ENCODE results near the gene TP53I3.

The TP53I3 gene

DNA sequence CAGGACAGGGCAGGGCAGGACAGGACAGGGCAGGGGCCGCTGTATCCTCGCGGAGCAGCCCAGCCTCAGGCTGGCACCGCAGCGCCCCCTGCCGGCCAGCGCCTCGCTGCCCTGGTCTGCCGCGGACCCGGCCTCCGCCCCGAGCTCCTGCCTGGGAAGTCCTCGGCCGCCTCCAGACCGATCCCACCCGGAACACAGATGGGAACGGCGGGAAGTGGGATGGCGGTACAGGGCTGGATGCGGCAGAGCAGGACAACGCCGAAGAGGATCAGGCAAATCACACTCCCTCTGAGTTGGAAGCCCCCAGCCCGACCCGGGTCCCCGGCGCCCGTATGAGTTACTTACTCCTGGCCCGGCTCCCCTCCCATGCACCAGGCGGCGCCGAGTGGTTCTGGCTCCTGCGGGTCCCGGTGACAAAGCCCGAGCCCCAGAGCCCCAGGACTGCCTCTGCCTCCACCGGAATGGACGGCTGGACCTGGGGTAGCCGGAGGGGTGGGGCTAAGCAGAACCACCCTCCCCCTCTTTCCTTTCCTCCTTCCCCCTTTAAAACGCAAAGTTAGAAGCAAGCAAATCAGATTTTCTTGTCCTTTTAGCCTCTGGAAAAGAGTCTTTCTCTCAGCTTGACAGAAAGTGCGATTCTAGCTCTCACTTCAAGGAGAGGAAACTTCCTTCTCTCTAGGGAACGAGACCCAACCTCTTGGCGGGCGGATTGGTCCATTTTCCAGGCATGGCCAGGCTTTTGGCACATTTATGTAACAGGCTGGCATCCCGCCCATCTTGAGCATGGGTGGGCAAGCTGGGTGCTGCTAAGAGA, at the start of gene TP53I3:
TSS of gene TP53I3 (minus strand) at position 449 of the 814 bp plus-strand sequence. CDS start 508 bp downstream, outside the sequence.
- TF ChIP-seq ZC3H10 (CRISPR knock-in tag; IDR thresholded peaks at IDR 0.05) (no peak), TCF4 (CRISPR knock-in tag; IDR thresholded peaks at IDR 0.05; ENCODE audit: borderline replicate concordance) (no peak), CSDC2 (CRISPR knock-in tag; IDR thresholded peaks at IDR 0.05) (no peak), OSR1 (CRISPR knock-in tag; IDR thresholded peaks at IDR 0.05) (no peak), ISL1 (CRISPR knock-in tag; IDR thresholded peaks at IDR 0.05) (peak; percentile 3; the same call in 1 of the 2 replicates), BACH2 (CRISPR knock-in tag; IDR thresholded peaks at IDR 0.05; ENCODE audit: borderline replicate concordance) (no peak), ZFP30 (CRISPR knock-in tag; IDR thresholded peaks at IDR 0.05) (no peak), CSRNP3 (CRISPR knock-in tag; IDR thresholded peaks at IDR 0.05) (no peak), ZNF8 (CRISPR knock-in tag; IDR thresholded peaks at IDR 0.05) (peak; percentile 29; the same call in 1 of the 2 replicates), ARNTL (CRISPR knock-in tag; IDR thresholded peaks at IDR 0.05; ENCODE audit: borderline replicate concordance, low read depth) (no peak), PPARA (CRISPR knock-in tag; IDR thresholded peaks at IDR 0.05; ENCODE audit: borderline replicate concordance) (no peak), TSHZ2 (CRISPR knock-in tag; IDR thresholded peaks at IDR 0.05) (peak; percentile 81), PATZ1 (CRISPR knock-in tag; IDR thresholded peaks at IDR 0.05; ENCODE audit: borderline replicate concordance) (no peak; the same call in 1 of the 2 replicates), RARB (CRISPR knock-in tag; IDR thresholded peaks at IDR 0.05) (no peak), ZFP3 (CRISPR knock-in tag; IDR thresholded peaks at IDR 0.05) (peak; percentile 69), TOX (CRISPR knock-in tag; IDR thresholded peaks at IDR 0.05; ENCODE audit: borderline replicate concordance) (no peak), ESRRG (CRISPR knock-in tag; IDR thresholded peaks at IDR 0.05) (no peak), SNAI2 (CRISPR knock-in tag; IDR thresholded peaks at IDR 0.05) (no peak), ZNF70 (CRISPR knock-in tag; IDR thresholded peaks at IDR 0.05) (no peak; the same call in 1 of the 2 replicates), GLIS3 (CRISPR knock-in tag; IDR thresholded peaks at IDR 0.05) (no peak), ZNF565 (CRISPR knock-in tag; conservative IDR thresholded peaks at IDR 0.05; ENCODE audit: low read depth) (no peak)
- TF ChIP-seq, protein P1, sequence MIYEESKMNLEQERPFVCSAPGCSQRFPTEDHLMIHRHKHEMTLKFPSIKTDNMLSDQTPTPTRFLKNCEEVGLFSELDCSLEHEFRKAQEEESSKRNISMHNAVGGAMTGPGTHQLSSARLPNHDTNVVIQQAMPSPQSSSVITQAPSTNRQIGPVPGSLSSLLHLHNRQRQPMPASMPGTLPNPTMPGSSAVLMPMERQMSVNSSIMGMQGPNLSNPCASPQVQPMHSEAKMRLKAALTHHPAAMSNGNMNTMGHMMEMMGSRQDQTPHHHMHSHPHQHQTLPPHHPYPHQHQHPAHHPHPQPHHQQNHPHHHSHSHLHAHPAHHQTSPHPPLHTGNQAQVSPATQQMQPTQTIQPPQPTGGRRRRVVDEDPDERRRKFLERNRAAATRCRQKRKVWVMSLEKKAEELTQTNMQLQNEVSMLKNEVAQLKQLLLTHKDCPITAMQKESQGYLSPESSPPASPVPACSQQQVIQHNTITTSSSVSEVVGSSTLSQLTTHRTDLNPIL (CRISPR knock-in tag; IDR thresholded peaks at IDR 0.05; ENCODE audit: low read depth) = no peak
- TF ChIP-seq, protein P2, sequence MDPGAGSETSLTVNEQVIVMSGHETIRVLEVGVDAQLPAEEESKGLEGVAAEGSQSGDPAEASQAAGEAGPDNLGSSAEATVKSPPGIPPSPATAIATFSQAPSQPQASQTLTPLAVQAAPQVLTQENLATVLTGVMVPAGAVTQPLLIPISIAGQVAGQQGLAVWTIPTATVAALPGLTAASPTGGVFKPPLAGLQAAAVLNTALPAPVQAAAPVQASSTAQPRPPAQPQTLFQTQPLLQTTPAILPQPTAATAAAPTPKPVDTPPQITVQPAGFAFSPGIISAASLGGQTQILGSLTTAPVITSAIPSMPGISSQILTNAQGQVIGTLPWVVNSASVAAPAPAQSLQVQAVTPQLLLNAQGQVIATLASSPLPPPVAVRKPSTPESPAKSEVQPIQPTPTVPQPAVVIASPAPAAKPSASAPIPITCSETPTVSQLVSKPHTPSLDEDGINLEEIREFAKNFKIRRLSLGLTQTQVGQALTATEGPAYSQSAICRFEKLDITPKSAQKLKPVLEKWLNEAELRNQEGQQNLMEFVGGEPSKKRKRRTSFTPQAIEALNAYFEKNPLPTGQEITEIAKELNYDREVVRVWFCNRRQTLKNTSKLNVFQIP (CRISPR knock-in tag; IDR thresholded peaks at IDR 0.05; ENCODE audit: borderline replicate concordance, low read depth) = no peak
- ATAC-seq = peak; percentile 95

DNA sequence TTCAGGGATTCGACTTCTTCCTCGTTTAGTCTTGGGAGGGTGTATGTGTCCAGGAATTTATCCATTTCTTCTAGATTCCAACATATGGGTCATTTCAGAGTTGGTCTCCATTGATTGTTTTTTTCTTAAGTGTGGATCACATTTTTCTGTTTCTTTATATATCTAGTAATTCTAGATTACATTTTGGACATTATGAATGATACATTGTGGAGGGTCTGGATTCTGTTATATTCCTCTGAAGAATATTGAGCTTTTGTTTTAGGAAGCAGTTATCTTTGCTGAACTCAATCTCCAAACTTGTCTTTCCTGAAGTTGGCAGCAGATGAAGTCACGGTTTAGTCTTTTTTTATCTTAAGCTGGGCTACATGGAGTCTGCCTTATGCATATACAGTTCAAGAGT, 47.9 kb upstream of the TP53I3 start:
- no peak for ATAC-seq
- no peak for TF ChIP-seq ESRRG (CRISPR knock-in tag; IDR thresholded peaks at IDR 0.05)
- no peak for TF ChIP-seq RARB (CRISPR knock-in tag; IDR thresholded peaks at IDR 0.05)
- TF ChIP-seq ARNTL (CRISPR knock-in tag; IDR thresholded peaks at IDR 0.05; ENCODE audit: borderline replicate concordance, low read depth) = no peak
- TF ChIP-seq SNAI2 (CRISPR knock-in tag; IDR thresholded peaks at IDR 0.05) = no peak
- no peak for TF ChIP-seq OSR1 (CRISPR knock-in tag; IDR thresholded peaks at IDR 0.05)
- no peak for TF ChIP-seq TCF4 (CRISPR knock-in tag; IDR thresholded peaks at IDR 0.05; ENCODE audit: borderline replicate concordance)
- TF ChIP-seq, protein P1 (CRISPR knock-in tag; IDR thresholded peaks at IDR 0.05; ENCODE audit: low read depth) = no peak
- no peak for TF ChIP-seq ZFP3 (CRISPR knock-in tag; IDR thresholded peaks at IDR 0.05)
- no peak for TF ChIP-seq CSDC2 (CRISPR knock-in tag; IDR thresholded peaks at IDR 0.05)
- no peak for TF ChIP-seq GLIS3 (CRISPR knock-in tag; IDR thresholded peaks at IDR 0.05)
- TF ChIP-seq PPARA (CRISPR knock-in tag; IDR thresholded peaks at IDR 0.05; ENCODE audit: borderline replicate concordance) = no peak
- no peak for TF ChIP-seq TSHZ2 (CRISPR knock-in tag; IDR thresholded peaks at IDR 0.05)
